Transverse colon (tissue), 4 donors: ENCODE data around the gene GRHPR. TPM values are rescaled to one million over a fixed set of nuclear protein-coding genes. Genes with fewer than 3 reads are reported as not detected.
"Not testable (repeated sequence)": the region's sequence is repeated elsewhere in the genome, so short reads cannot be mapped to it uniquely, and the experiment has no call there.

Experiments
- DNase-seq: peaks from one replicate; pipeline ENCODE4 v3.0.0-alpha.2; 2019
- H3K27ac ChIP-seq, 4 donors: fragments of 200-600 bp; sonication (generic); 2 replicates each; pipeline ENCODE4 v1.5.1; 2016 to 2018; ENCODE audit warnings: inconsistent platforms in 4 of 4
- H3K27me3 ChIP-seq: fragments of 200-600 bp; sonication (generic); 2 replicates; pipeline ENCODE4 v1.5.1; 2017; ENCODE audit warnings: inconsistent platforms
- H3K36me3 ChIP-seq, 4 donors: fragments of 200-600 bp; sonication (generic); 2 replicates each; pipeline ENCODE4 v1.5.1; 2017 to 2019; ENCODE audit warnings: inconsistent platforms in 4 of 4
- H3K4me1 ChIP-seq, 4 donors: fragments of 200-600 bp; sonication (generic); 2 replicates each; pipeline ENCODE4 v1.5.1; 2017 to 2020; ENCODE audit warnings: inconsistent platforms in 4 of 4
- H3K4me3 ChIP-seq, 4 donors: fragments of 200-600 bp; sonication (generic); 1 replicate in 1 of 4; 2 replicates in 3 of 4; pipeline versions ENCODE4 v1.5.1 to v1.6.1; 2017 to 2019; ENCODE audit warnings: inconsistent platforms in 4 of 4
- H3K9me3 ChIP-seq, 2 donors: fragments of 200-600 bp; sonication (generic); 2 replicates each; pipeline ENCODE4 v1.5.1; 2017 to 2019; ENCODE audit warnings: inconsistent platforms in 2 of 2
- EP300 ChIP-seq: sonication (generic); formaldehyde crosslinking; IDR thresholded peaks from one replicate; pipeline ENCODE4 v1.6.1; 2017; ENCODE audit warnings: antibody characterized with exemption, low read depth
- POLR2A ChIP-seq: fragments of 450-650 bp; IDR thresholded peaks from one replicate; pipeline ENCODE4 v1.6.1; 2016; ENCODE audit warnings: antibody characterized with exemption, mild to moderate bottlenecking, moderate library complexity
- POLR2AphosphoS5 ChIP-seq, 3 donors: sonication (generic); formaldehyde crosslinking; IDR thresholded peaks; one replicate each; pipeline ENCODE4 v1.6.1; 2016; ENCODE audit warnings: antibody characterized with exemption in 3 of 3
- WGBS, 2 donors: methylation state at CpG; one replicate each; pipeline ENCODE4 v1.1.5; 2018; ENCODE audit warnings: low coverage in 1 of 2; 5-methylcytosine and 5-hydroxymethylcytosine counted together
- in situ Hi-C, 4 donors: fragments of 200-750 bp; cut with MboI; loops; one replicate each; pipeline versions ENCODE4 v1.15.0 to v1.15.1; 2017; ENCODE audit warnings: low sequenced_read_pairs in 3 of 4, low pct_ligation_motif_present in 1 of 4, low pct_unique_long_range_greater_than_20kb in 1 of 4
- intact Hi-C: fragments of 100-400 bp; cut with DNase I; formaldehyde crosslinking; loops from one replicate; pipeline ENCODE4 v1.15.1; 2023; ENCODE audit warnings: low total_unique reads
- total RNA-seq, 4 donors: library from RNA; depleted of rRNA; stranded (reverse); fragments of >200 nt; gene quantifications; one replicate each; pipeline ENCODE4 v1.1.0, GENCODE V29; 2016
- TF ChIP-seq, protein P1 (sequence below), 5 experiments: fragments of 200-600 bp in 3 of 5; fragments of 450-650 bp in 2 of 5; sonication (generic) in 3 of 5; IDR thresholded peaks; 1 replicate in 2 of 5; 2 replicates in 3 of 5; pipeline ENCODE4 v1.5.1; 2016 to 2017; ENCODE audit warnings: antibody characterized with exemption in 5 of 5, inconsistent platforms in 3 of 5, mild to moderate bottlenecking in 2 of 5, moderate library complexity in 1 of 5

GRHPR gene
- total RNA-seq, 4 donors from 2014 or later = 48.6 to 131 (median 104) TPM

GRCh38 chr9:37471942-37472684, 49.6 kb downstream of the GRHPR start:
- no peaks in the 10 kb centered on the region for H3K36me3 ChIP-seq
- peaks cover 0 to 12% (median 2%) of the 10 kb centered on the region in 4 donors for H3K4me1 ChIP-seq
- peak overlapping the region in 3 of 4 donors; percentile 13 to 47 (median 23) for H3K4me3 ChIP-seq
- in situ Hi-C loops = loop anchor here in 1 of 4 donors (25.0 kb wide), 2 partner anchors 315 to 590 kb away; partner anchors contain the start of genes EXOSC3 and SHB
- H3K27ac ChIP-seq = peak overlapping the region; percentile 66 to 79 (median 72)
- H3K27me3 ChIP-seq = no peaks in the 10 kb centered on the region
- no peak for DNase-seq
- 6 to 16% methylated on average over 5 to 7 of the region's 7 CpGs for WGBS, 2 donors
- intact Hi-C loops = no loop called here
- no peak for TF ChIP-seq EP300
- TF ChIP-seq, protein P1, sequence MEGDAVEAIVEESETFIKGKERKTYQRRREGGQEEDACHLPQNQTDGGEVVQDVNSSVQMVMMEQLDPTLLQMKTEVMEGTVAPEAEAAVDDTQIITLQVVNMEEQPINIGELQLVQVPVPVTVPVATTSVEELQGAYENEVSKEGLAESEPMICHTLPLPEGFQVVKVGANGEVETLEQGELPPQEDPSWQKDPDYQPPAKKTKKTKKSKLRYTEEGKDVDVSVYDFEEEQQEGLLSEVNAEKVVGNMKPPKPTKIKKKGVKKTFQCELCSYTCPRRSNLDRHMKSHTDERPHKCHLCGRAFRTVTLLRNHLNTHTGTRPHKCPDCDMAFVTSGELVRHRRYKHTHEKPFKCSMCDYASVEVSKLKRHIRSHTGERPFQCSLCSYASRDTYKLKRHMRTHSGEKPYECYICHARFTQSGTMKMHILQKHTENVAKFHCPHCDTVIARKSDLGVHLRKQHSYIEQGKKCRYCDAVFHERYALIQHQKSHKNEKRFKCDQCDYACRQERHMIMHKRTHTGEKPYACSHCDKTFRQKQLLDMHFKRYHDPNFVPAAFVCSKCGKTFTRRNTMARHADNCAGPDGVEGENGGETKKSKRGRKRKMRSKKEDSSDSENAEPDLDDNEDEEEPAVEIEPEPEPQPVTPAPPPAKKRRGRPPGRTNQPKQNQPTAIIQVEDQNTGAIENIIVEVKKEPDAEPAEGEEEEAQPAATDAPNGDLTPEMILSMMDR (IDR thresholded peaks at IDR 0.05) = no peak
- TF ChIP-seq POLR2A = no peak
- no peak for TF ChIP-seq POLR2AphosphoS5 (IDR thresholded peaks at IDR 0.05)
- peaks cover 7% of the 10 kb centered on the region in 2 donors for H3K9me3 ChIP-seq

GRCh38 chr9:37473982-37474381, 51.5 kb downstream of the GRHPR start:
- H3K4me1 ChIP-seq = peaks cover 0 to 12% (median 2%) of the 10 kb centered on the region in 4 donors
- H3K9me3 ChIP-seq, H3K27me3 ChIP-seq, H3K36me3 ChIP-seq, H3K27ac ChIP-seq, intact Hi-C loops, DNase-seq, H3K4me3 ChIP-seq: not testable (repeated sequence)
- 33 to 63% methylated on average over 3 to 6 of the region's 6 CpGs for WGBS, 2 donors
- in situ Hi-C loops = loop anchor here in 1 of 4 donors (25.0 kb wide), 2 partner anchors 313 to 588 kb away; partner anchors contain the start of genes EXOSC3 and SHB

GRCh38 chr9:37474438-37474837, 51.9 kb downstream of the GRHPR start:
- intact Hi-C loops = no loop called here
- peaks cover 7% of the 10 kb centered on the region in 2 donors for H3K9me3 ChIP-seq
- H3K4me3 ChIP-seq = no peak overlapping the region
- WGBS, 2 donors = 92 to 96% methylated on average over 3 of the region's 3 CpGs
- H3K4me1 ChIP-seq = peaks cover 0 to 12% (median 2%) of the 10 kb centered on the region in 4 donors
- H3K27me3 ChIP-seq = no peaks in the 10 kb centered on the region
- in situ Hi-C loops = loop anchor here in 1 of 4 donors (25.0 kb wide), 2 partner anchors 313 to 588 kb away; partner anchors contain the start of genes EXOSC3 and SHB
- TF ChIP-seq POLR2AphosphoS5 (IDR thresholded peaks at IDR 0.05) (no peak), POLR2A (no peak), EP300 (no peak)
- TF ChIP-seq, protein P1 (IDR thresholded peaks at IDR 0.05) = no peak
- H3K27ac ChIP-seq = no peak overlapping the region
- H3K36me3 ChIP-seq = no peaks in the 10 kb centered on the region
- DNase-seq = no peak

DNA sequence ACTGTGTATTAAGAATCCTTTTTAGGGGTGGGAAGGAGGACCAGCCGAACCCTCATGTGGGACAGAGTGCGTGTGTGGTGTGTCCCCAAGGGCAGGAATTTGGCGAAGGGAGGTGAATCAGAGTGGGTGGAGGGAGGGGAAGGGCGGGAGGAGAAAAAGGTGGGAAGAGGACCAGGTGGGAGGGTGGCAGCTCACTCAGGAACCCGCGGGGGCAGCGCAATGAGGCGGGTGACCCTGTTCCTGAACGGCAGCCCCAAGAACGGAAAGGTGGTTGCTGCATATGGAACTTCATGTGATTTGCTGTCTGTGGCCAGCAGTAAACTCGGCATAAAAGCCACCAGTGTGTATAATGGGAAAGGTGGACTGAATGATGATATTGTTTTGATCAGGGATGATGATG, 54.4 kb downstream of the GRHPR start:
- Histone ChIP-seq H3K27ac (no peak overlapping the region), H3K4me3 (no peak overlapping the region), H3K4me1 (peaks cover 0 to 9% (median 2%) of the 10 kb centered on the region in 4 donors), H3K9me3 (peaks cover 7% of the 10 kb centered on the region in 2 donors), H3K36me3 (no peaks in the 10 kb centered on the region), H3K27me3 (no peaks in the 10 kb centered on the region)
- in situ Hi-C loops (loop anchor here in 1 of 4 donors (25.0 kb wide), 1 partner anchor 435 kb away; the partner anchor contains the start of gene SLC25A51), intact Hi-C loops (no loop called here)
- no peak for TF ChIP-seq POLR2A
- TF ChIP-seq, protein P1 (IDR thresholded peaks at IDR 0.05) = no peak
- TF ChIP-seq EP300 = no peak
- TF ChIP-seq POLR2AphosphoS5 (IDR thresholded peaks at IDR 0.05) = no peak
- 69 to 83% methylated on average over 8 to 11 of the region's 11 CpGs for WGBS, 2 donors
- no peak for DNase-seq

DNA sequence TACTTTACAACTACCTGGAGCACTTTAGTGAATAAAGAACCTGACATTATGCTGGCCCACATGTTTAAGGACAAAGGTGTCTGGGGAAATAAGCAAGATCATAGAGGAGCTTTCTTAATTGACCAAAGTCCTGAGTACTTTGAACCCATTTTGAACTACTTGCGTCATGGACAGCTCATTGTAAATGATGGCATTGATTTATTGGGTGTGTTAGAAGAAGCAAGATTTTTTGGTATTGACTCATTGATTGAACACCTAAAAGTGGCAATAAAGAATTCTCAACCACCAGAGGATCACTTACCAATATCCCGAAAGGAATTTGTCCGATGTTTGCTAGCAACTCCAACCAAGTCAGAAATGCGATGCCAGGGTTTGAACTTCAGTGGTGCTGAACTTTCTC, 54.9 kb downstream of the GRHPR start:
- in situ Hi-C loops = loop anchor here in 1 of 4 donors (25.0 kb wide), 1 partner anchor 435 kb away; the partner anchor contains the start of gene SLC25A51
- DNase-seq, intact Hi-C loops, H3K27me3 ChIP-seq, H3K9me3 ChIP-seq, H3K4me1 ChIP-seq, H3K27ac ChIP-seq, H3K4me3 ChIP-seq, H3K36me3 ChIP-seq: not testable (repeated sequence)
- WGBS, 2 donors = 77 to 85% methylated on average over 3 to 4 of the region's 4 CpGs

DNA sequence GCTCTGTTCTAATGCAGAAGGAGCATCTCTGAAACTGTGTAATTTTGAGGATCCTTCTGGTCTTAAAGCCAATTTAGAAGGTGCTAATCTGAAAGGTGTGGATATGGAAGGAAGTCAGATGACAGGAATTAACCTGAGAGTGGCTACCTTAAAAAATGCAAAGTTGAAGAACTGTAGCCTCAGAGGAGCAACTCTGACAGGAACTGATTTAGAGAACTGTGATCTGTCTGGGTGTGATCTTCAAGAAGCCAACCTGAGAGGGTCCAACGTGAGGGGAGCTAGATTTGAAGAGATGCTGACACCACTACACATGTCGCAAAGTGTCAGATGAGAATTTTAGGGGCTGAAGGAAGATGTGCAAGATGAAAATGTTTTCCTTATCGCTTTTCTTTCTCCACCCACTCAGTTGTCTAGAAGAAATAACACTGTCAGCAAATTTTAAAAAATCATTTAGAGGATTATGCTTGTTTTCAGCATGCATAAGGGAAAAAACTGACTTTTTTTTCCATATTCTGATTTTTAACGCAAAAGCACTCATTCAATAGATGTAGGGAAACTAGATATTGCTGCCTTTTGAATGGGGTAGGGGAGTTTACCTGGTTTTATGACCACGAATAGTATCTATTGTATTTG, 55.6 kb downstream of the GRHPR start:
- in situ Hi-C loops = loop anchor here in 1 of 4 donors (25.0 kb wide), 1 partner anchor 434 kb away; the partner anchor contains the start of gene SLC25A51
- H3K36me3 ChIP-seq, H3K27ac ChIP-seq, H3K4me1 ChIP-seq, H3K9me3 ChIP-seq, H3K27me3 ChIP-seq, DNase-seq, intact Hi-C loops, H3K4me3 ChIP-seq: not testable (repeated sequence)
- 59 to 65% methylated on average over 4 to 5 of the region's 5 CpGs for WGBS, 2 donors
